HG03565 (cell line): Measurements from ENCODE around the gene NUP62.

Experiments
- ATAC-seq: cut with Tn5 transposase; IDR thresholded peaks from one replicate; pipeline ENCODE4 v1.9.1; 2021; ENCODE audit warnings: mild to moderate bottlenecking, moderate library complexity; ENCODE audit not compliant: unreplicated experiment

NUP62 gene

DNA sequence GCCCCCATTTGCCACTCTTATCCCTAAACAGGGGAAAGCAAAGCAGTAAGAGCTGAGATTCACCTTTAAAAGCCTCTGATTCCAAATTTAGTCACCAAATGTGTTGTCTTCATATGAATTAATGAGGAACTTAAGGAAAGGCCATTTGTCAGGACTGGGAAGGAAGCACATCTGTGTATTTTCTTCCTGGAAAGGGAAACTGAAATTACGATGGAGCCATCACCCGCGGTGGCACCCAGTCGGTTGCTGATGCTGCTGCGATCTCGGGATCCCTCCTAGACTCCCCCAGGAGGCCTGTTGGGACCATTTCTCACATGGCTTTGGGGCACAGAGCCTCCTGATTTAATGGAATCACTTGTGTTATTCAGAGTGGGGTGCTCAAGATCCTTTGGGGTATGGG is 25.2 kb downstream of the NUP62 start:
- ATAC-seq: no peak

DNA sequence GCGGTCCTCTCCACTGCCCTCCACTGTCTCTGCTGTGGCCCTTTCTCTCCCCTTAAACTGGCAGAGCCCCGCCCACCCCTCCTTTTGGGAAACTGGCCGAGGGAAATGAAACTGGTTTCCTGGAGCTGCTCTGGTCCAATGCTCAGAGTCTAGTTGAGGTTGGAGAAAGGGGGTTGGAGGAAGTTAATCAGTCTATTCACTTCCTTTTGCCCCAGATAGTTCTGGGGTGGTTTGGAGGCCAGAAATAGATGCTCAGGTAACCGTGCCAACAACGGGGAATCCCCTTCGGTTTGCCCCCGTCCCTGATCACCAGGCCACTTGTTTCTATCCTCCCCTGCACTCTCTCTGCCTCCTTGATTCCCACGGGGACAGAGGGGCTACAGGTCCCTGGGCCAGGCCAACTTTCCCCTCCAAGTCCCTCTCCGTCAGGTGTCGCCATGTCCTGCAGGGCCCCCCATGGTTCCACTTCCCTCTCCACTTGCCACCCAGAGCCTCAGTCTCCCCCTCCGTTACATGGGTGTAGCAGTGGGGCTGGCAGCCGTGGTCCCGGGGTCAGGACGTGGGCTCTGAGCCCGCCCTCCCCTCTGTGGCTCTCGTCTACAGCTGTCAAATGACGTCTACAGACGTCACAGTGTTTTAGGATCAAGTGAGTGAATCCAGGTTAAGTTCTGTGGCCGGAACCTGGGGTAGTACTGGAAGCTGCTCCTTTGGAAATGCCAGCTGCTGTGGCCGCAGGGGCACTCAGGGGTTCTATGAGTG is 32.3 kb downstream of the NUP62 start, which contains the start of gene IL4I1:
TSS of gene IL4I1 (minus strand) at position 25 of the 759 bp plus-strand sequence. CDS start 727 bp downstream, outside the sequence.
- no peak for ATAC-seq

DNA sequence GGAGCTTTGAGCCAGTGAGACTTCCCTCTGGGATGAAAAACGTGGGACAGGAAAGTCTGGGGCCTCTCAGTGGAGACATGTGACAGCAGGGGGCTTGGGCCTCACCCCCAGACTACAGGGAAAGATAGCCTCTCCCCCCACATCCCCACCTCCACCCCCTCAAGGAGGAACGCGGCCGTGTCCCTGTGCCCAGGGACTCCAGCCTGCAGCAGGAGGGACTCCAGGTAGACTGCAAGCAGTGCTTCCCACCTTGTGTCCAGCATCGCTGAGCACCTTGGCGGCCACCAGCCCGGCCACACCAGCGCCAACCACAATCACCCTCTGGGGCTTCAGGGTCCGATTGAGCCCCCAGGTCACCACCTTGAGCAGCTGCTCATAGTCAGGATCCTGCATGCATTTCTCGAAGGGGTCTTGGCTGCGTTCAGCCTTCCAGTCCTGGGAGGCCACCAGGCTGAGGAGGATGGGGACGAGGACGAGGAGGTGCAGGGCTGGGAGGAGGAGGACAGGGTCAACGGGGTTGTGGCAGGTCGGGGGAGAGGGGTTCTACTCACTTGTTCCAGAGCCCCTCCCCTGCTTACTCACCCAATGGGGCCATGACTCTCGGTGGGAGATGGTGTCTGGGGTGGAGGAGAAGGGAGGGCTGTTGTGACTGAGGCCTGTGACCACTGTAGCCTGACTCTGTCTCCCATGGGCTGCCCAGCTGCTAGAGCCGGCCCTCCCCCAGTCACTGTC is 33.6 kb downstream of the NUP62 start:
- ATAC-seq: no peak

DNA sequence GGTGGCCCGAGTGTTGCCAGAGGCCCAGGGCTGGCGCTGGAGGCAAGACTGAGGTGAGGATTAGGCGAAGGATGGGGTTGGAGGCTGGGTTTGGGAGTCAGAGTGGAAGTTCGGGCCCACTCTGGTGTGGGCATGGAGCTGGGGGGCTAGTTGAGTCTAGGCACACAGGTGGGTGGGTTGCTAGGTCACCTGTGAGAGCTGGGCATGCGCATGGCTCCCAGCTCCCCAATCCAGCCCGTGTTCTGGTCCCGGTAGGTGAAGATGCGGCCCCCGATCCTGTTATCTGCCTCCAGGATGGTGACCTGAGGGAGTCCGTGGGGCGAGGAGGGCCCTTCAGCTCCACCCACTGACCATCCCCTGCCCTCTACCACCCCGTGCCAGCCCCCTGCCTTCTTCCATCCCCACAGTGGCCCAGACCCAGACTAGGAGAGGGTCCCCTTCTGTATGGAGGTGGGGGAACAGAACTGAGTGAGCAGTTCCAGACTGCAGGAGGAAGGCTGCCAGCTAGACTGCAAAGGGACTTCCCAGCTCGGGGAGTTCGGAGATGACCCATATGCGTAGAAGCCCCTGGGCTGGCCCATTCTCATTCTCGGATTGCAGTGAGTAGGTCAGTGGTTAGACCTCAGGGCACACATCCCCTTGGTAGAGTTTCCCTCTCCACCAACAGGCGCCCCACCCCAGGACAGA is 34.3 kb downstream of the NUP62 start:
- ATAC-seq: no peak

DNA sequence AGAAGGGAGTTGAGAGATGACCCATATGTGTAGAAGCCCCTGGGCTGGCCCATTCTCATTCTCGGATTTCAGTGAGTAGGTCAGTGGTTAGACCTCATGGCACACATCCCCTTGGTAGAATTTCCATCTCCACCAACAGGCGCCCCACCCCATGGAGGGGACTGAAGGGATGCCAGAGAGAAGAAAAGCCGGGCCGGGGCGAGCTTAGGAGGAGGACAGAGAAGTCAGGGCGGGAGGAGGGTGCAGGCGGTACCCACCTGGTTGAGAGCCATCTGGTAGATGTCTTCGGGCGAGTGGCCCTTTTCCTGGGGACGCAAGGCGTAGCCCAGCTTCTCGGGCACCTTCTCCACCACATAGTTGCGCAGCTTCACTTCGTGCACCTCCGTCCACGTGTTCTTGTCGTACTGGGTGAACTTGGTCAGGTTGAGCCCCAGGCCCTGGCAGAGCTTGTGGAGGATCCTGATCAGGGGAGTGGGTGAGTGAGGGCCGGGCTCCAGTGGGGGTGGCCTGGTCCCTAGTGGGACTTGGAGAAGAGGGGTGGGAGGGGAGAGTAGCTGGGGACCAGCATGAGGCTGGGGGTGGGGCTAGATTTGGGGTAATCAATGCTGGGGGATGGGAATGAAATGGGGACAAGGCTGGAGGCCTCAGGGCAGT is 35.2 kb downstream of the NUP62 start:
- ATAC-seq: no peak

DNA sequence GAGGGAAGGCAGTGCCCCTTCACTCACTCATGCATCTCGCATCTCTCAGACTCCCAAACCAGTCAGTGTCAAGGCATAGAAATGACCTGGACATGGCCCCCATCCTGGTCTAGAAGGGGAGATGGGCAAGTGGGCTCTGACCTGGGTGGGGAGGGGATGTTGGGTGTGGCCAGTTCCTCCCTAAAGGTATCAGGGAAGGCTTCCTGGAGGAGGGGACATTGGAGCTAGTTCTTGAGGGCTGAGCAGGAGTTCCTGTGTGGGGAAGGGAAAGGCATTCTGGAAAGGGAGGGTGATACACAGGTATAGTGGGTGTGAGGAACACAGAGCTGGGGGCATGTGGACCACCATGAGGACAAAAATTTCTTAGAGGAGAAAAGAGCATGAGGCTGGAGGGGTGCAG is 36.6 kb downstream of the NUP62 start:
- ATAC-seq: no peak

DNA sequence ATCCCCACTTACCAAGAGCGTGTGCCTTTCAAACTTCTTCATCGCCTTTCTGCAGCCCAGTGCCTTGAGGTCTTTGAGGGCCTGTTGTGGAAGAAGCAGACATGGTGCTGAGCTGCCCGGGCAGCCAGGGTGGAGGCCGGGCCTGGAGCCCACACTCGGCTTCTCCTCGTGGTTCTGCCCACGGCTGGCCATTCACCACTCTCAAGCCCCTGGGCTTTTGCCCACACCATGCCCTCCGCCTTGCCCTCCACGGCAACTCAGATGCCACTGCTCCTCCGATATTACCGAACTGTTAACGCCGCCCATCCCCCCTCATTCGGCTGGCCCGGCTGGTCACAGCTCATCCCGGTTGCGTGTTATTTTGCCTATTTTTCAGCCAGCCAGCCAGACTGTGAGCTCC is 37.9 kb downstream of the NUP62 start:
- no peak for ATAC-seq

DNA sequence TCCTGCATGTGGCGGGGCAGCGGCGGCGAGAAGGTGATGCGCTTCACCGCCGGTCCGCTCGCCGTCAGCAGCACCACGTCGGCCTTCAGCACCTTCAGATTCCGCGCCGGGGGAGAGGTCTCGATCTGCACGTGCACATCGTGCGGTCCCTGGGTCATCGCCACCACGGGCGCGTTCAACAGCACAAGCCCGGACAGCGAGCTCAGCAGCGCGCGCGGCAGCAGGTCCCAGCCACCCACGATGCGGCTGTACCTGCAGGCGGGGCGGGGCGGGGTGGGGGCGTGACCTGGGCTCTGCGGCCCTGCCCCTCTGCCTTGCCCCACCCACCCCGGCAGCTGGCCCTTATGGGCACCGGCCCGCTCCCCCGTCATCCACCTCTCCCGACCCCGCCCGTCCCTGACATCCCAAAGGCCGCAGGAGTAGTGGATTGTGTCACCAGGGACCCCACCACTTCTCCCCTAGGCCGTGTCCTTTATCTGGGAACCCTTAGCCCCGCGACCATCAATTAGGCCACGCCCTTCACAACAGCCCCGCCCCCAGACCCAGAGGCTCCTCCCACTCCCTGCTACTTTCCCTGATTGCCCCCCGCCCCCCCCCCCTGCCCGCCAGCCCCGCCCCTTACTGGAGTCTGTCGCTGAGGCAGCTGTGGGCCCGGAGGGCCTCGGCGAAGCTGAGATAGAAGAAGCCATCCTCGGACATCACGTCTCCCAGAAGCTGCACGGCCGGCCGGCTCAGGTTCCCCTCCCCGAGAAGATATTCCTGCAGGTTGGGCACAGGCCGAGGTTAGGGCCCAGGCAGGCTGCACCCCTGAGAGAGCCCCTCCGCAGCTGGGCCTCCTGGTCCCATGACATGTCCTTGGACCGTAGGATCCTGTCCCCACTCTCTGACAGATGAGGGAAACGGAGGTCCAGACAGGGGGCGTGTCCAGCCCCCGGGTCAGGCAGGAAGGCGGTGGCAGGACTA is 38.7 kb downstream of the NUP62 start:
- ATAC-seq: no peak

DNA sequence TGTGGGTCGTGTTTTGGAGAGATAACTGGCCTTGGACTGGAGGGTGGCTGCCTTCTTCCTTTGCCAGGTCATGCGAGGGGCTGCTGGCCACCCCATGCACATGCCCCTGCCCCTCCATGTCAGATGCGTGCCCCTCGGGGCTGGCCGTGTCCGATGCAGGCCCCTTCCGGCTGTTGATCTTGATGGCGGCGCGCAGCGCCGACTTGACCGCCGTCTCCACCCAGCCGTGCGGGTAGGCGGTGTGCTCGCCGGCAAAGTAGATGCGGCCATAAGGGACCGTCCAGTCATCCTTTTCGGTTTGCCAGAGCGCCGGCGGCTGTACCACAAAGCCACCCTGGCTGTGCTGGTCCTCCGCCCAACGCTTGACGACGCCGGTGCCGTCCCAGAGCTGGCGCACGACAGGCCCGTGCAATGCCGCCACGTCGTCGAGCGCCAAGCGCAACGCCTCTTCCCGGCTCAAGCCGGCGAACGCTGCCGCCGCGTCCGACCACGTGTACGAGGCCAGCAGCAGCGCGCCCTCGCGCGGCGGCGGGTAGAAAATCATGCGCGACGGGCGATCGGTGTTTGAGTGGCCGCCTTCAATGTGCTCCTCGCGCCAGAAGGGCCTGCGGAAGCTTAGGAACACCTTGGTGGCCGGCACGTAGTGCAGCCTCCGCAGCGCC is 39.5 kb downstream of the NUP62 start:
- ATAC-seq: no peak

DNA sequence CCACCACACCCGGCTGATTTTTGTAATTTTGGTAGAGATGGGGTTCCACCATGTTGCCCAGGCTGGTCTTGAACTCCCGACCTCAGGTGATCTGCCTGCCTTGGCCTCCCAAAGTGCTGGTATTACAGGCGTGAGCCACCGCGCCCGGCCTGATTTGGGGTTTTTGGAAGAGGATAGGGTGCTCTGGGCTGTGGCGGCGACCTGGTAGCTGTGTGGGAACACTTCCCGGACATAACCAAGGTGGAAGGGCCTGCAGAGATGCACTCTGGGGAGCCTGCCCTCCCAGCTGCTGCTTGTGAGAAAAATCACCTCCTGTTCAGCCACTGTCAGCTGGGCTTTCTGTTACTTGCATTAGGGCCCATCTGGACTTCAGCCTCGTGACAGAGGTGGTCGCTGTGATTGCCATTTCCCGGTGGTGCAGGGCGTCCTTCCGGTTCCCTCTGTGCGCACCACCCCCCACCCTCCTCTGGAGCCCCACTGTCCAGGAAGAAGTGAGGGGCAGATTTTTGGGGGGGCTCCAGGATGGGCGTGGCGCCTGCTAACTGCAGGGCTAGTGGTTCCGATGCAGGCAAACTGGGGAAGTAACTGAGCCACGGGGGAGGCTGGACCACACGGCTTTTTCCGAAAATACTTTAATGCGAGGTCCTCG is 40.1 kb downstream of the NUP62 start:
- ATAC-seq: no peak

DNA sequence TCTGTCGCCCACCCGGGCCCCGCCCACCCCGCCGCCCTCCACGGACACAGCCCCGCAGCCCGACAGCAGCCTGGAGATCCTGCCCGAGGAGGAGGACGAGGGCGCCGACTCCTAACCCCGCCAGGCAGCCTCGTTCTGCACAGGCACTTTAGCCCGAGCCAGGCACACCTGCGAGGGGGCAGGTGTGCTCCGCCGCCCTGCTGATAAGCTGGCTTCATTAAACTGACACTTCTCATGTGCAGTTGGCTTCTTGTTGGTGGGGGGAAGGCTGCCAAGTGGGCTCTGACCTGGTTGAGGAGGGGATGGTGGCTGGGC is 40.8 kb downstream of the NUP62 start:
- ATAC-seq: no peak

DNA sequence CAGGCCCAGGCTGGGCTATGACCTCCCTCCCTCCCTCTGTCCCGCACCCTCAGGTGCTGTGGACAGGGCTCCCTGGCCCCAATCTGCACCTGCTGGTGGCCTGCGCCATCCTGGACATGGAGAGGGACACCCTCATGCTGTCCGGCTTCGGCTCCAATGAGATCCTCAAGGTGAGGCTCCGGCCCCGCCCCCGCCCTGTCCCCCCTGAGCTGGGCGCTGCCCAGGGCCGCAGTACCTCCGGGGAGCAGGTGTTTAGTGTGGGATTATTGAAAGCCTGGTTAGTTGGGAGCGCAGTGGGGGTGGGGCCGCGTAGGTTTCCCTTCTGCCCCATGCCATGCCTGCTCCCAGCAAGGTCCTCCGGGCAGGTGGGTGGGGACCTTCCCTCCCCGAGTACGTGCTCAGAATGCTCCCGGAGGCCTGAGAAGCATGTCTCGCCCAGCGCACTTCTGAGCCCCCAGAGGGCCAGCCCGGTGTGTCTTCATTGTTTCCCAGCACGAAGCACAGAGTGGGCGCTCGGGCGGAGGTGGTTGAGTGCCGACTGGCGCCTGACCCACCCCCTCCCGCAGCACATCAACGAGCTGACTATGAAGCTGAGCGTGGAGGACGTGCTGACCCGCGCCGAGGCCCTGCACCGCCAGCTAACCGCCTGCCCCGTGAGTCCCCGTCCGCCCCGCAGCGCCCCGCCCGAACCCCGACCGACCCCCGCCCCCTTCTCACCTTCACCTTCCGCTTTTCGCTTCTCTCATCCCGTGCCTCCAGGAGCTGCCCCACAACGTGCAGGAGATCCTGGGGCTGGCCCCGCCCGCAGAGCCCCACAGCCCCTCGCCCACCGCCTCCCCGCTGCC is 41.4 kb downstream of the NUP62 start:
- ATAC-seq: no peak

DNA sequence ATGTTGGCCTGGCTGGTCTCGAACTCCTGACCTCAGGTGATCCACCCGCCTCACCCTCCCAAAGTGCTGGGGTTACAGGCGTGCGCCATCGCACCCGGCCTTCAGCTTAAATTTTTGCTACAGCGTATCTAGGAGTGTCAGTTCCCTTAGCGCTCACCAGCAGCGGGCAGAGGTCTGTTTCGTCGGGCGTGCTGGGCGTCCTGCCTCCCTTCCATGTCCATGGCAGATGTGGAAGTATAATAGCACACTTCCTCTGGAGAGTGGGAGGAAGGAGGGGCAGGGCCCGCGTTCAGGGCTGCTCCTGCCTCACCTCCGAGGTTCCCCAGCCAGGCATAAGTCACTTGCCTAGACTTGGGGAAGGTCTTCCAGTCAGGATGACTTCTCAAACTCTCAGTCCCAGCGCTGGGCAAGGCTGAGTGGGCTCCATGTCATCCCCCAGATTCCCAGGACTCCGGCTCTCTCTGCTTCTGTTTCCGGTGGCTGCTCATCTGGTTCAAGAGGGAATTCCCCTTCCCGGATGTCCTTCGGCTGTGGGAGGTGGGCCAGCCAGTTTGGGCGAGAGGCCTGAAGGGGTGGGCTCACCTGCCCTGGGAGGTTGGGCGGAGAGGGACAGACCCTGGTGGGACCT is 42.2 kb downstream of the NUP62 start:
- no peak for ATAC-seq

DNA sequence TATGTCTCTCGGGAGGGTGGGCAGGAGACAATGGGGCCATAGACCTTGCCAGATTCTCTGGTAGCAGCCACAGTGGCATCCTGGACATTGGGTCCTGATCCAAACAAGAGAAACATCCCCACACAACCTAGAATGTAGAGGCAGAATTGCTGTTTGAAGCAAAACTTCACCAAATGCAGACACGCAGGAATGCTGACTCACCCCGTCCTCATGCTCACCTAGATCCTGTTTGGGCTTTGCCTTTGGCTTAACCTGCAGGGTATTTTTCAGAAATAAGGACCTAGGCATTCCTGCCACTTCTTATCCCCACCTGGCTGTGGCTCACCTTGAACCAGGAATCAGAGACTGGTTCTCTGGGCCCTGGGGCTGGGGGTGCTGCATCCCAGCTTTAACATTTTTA is 44.5 kb downstream of the NUP62 start:
- no peak for ATAC-seq

DNA sequence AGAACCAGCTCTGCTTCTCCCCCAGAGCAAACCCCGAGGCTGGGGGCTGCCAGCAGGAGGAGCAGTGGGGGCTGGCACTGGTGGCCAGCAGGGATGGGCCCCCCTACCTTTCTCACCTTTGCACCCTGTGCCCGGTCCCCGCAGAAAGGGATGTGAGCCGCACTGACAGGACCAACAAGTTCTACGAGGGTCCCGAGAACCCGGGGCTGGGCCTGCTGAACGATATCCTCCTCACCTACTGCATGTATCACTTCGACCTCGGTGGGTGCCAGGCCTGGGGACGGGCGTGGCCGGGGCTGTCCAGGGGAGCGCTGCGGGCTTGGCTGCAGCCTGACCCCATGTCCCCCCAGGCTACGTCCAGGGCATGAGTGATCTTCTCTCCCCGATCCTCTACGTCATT is 45.2 kb downstream of the NUP62 start:
- ATAC-seq: no peak

DNA sequence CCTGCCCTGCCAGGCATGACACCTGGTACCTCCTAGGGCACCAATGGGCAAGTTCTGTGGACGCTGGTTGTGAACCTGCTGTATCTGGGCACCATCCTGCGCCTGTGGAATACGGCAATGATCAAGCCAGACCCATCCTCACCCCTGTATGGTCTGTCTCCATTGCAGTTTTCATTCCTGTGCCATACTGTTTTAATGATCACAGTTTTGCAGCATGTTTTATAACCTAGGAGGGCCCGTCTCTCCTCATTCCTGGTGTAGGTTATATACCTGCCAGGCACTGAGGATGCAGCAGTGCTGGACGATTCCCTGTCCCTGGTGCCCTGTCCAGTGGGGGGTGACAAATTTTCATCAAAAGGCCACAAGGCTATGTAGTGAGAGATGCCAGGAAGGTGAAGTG is 46.2 kb downstream of the NUP62 start:
- ATAC-seq: no peak

DNA sequence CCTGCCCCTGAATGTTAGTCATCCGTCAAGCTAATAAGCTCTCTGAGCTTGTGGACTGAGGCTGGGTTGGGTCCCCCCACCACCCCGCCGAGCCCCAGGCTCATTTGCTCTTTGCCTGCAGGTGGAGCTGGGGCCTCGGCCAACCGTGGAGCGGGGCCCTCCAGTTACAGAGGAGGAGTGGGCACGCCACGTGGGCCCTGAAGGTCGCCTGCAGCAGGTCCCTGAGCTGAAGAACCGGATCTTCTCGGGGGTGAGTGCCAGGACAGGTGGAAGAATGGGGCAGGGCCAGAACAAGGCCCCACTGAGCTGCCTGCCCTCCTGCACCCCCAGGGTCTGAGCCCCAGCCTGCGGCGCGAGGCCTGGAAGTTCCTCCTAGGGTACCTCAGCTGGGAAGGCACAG is 46.7 kb downstream of the NUP62 start:
- ATAC-seq: no peak
